Muscle layer of colon (tissue), 2 donors: Measurements from ENCODE around the gene FERMT2.

Experiments used
- H3K27ac ChIP-seq: one replicate; pipeline ENCODE4 v1.7.0; 2013; ENCODE audit warnings: low read depth, mild to moderate bottlenecking, low read length, moderate library complexity
- H3K27me3 ChIP-seq, 2 donors: one replicate each; pipeline ENCODE4 v1.7.0; 2013; ENCODE audit warnings: low read length in 2 of 2, mild to moderate bottlenecking in 2 of 2; ENCODE audit not compliant: insufficient read depth in 2 of 2, control insufficient read depth in 1 of 2
- H3K36me3 ChIP-seq: one replicate; pipeline ENCODE4 v1.7.0; 2013; ENCODE audit warnings: mild to moderate bottlenecking, low read length; ENCODE audit not compliant: insufficient read depth
- H3K4me1 ChIP-seq: one replicate; pipeline ENCODE4 v1.7.0; 2013; ENCODE audit warnings: mild to moderate bottlenecking, low read length; ENCODE audit not compliant: insufficient read depth
- H3K4me3 ChIP-seq, 2 donors: one replicate each; pipeline ENCODE4 v1.7.0; 2013; ENCODE audit warnings: low read length in 2 of 2, low read depth in 1 of 2, mild to moderate bottlenecking in 1 of 2, moderate library complexity in 1 of 2
- H3K9ac ChIP-seq: one replicate; pipeline ENCODE4 v1.7.0; 2013; ENCODE audit warnings: low read length
- H3K9me3 ChIP-seq: one replicate; pipeline ENCODE4 v1.7.0; 2013; ENCODE audit warnings: mild to moderate bottlenecking, low read length
- donor health status: abdominal sarcoma.
- donor health status: Adenocarcinoma of cecum.

FERMT2 gene

GRCh38 chr14:52950898-52951680 is at the start of gene FERMT2:
Gene FERMT2, minus strand, starts transcription at chr14:52951050. Its CDS starts 482 bp downstream, at chr14:52950568.
- Histone ChIP-seq H3K4me3 (peak within 1 kb of the TSS; percentile 91 to 93), H3K4me1 (peaks cover 38% of the 10 kb centered on the region)

DNA sequence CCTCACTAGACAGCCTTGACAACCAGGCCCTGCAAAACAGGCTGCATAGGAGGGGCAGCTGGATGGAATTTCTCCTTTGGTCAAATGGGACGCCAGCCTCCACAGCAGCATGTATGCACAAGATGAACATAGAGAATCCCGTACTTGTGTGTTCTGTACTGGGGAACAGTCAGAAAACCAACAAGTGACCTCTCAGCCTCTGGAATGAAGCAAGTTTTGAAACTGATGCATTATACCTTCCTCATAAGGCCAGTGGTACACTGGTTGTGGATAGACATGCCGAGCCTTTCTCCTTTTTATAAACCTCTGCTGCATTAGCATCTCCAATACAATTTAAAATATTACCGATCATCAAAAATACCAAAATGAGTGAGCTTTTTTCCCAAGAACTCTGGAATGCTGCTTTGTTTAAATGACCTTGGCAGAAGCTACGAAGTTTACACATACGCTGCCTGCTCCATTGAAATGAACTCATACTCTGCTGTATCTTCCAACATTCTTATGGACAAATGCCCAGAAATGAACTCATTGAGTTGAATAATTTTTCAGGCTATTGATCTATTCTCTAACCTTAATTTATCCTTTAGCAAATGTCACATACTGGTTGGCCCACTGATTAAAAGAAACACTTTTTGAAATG is 47.6 kb upstream of the FERMT2 start:
- Histone ChIP-seq H3K4me3 (no peak overlapping the region), H3K36me3 (no peaks in the 10 kb centered on the region), H3K9ac (no peak overlapping the region), H3K27ac (peak overlapping the region; percentile 56), H3K9me3 (no peaks in the 10 kb centered on the region), H3K27me3 (no peaks in the 10 kb centered on the region), H3K4me1 (peaks cover 10% of the 10 kb centered on the region)

More at GRCh38 chr14:52950898-52951680, at the start of gene FERMT2:
- Histone ChIP-seq H3K36me3 (no peaks in the 10 kb centered on the region), H3K9me3 (no peaks in the 10 kb centered on the region), H3K27me3 (no peaks in the 10 kb centered on the region), H3K27ac (peak within 1 kb of the TSS; percentile 100), H3K9ac (peak within 1 kb of the TSS; percentile 90)

DNA sequence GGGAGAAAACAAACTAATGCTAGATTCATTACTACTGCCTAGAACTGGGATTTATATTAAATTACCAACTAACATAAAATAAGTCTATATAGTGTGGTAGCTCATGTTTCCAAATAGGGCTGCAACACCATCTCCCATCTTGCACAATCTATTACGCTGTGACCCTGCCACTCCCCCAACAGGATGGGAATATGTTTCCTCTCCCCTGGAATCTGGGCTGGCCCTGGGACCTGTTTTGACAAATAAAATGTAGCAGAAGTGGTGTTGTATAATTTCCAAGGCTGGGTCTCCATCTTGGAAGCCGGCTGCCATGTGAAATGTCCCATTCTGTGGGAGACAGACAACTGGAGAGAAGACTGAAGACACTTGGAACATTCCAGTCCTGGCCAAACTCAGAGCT is 45.6 kb upstream of the FERMT2 start:
- Histone ChIP-seq H3K4me3 (no peak overlapping the region), H3K4me1 (peaks cover 10% of the 10 kb centered on the region), H3K36me3 (no peaks in the 10 kb centered on the region), H3K27ac (no peak overlapping the region), H3K9me3 (no peaks in the 10 kb centered on the region), H3K27me3 (no peaks in the 10 kb centered on the region), H3K9ac (no peak overlapping the region)

GRCh38 chr14:52995998-52996397 is 45.1 kb upstream of the FERMT2 start:
- peaks cover 10% of the 10 kb centered on the region for H3K4me1 ChIP-seq
- H3K27ac ChIP-seq = no peak overlapping the region
- H3K36me3 ChIP-seq = no peaks in the 10 kb centered on the region

GRCh38 chr14:52992236-52992870 is 41.5 kb upstream of the FERMT2 start:
- Histone ChIP-seq H3K4me3 (no peak overlapping the region), H3K27ac (no peak overlapping the region), H3K4me1 (no peaks in the 10 kb centered on the region), H3K36me3 (no peaks in the 10 kb centered on the region), H3K27me3 (no peaks in the 10 kb centered on the region), H3K9me3 (no peaks in the 10 kb centered on the region), H3K9ac (no peak overlapping the region)

More at GRCh38 chr14:52995998-52996397, 45.1 kb upstream of the FERMT2 start:
- Histone ChIP-seq H3K27me3 (no peaks in the 10 kb centered on the region), H3K9ac (no peak overlapping the region), H3K9me3 (no peaks in the 10 kb centered on the region), H3K4me3 (no peak overlapping the region)

GRCh38 chr14:52988139-52988538 is 37.3 kb upstream of the FERMT2 start:
- H3K4me1 ChIP-seq = no peaks in the 10 kb centered on the region
- H3K36me3 ChIP-seq = no peaks in the 10 kb centered on the region
- no peak overlapping the region for H3K4me3 ChIP-seq
- no peak overlapping the region for H3K27ac ChIP-seq
- no peaks in the 10 kb centered on the region for H3K27me3 ChIP-seq
- no peak overlapping the region for H3K9ac ChIP-seq
- H3K9me3 ChIP-seq = no peaks in the 10 kb centered on the region

GRCh38 chr14:52987514-52987913 is 36.7 kb upstream of the FERMT2 start:
- Histone ChIP-seq H3K4me3 (no peak overlapping the region), H3K36me3 (no peaks in the 10 kb centered on the region), H3K27ac (no peak overlapping the region), H3K27me3 (no peaks in the 10 kb centered on the region), H3K4me1 (no peaks in the 10 kb centered on the region), H3K9me3 (no peaks in the 10 kb centered on the region), H3K9ac (no peak overlapping the region)

GRCh38 chr14:52987042-52987441 is 36.2 kb upstream of the FERMT2 start:
- H3K27ac ChIP-seq = no peak overlapping the region
- no peaks in the 10 kb centered on the region for H3K9me3 ChIP-seq
- no peaks in the 10 kb centered on the region for H3K27me3 ChIP-seq
- H3K4me3 ChIP-seq = no peak overlapping the region
- H3K4me1 ChIP-seq = no peaks in the 10 kb centered on the region
- no peaks in the 10 kb centered on the region for H3K36me3 ChIP-seq
- H3K9ac ChIP-seq = no peak overlapping the region

- H3K36me3 ChIP-seq = no peaks in the 10 kb centered on the region
- no peak overlapping the region for H3K4me3 ChIP-seq
- H3K4me1 ChIP-seq = no peaks in the 10 kb centered on the region
- no peaks in the 10 kb centered on the region for H3K27me3 ChIP-seq
- no peak overlapping the region for H3K27ac ChIP-seq
- no peaks in the 10 kb centered on the region for H3K9me3 ChIP-seq
- H3K9ac ChIP-seq = no peak overlapping the region
These were observed 26.9 kb upstream of the FERMT2 start for GRCh38 chr14:52977798-52978197.

- no peaks in the 10 kb centered on the region for H3K9me3 ChIP-seq
- H3K4me1 ChIP-seq = no peaks in the 10 kb centered on the region
- no peaks in the 10 kb centered on the region for H3K36me3 ChIP-seq
- no peak overlapping the region for H3K4me3 ChIP-seq
- H3K27ac ChIP-seq = no peak overlapping the region
- no peak overlapping the region for H3K9ac ChIP-seq
- no peaks in the 10 kb centered on the region for H3K27me3 ChIP-seq
These were observed 23.6 kb upstream of the FERMT2 start for GRCh38 chr14:52974406-52974805.

GRCh38 chr14:52961060-52961639 is 10.3 kb upstream of the FERMT2 start:
- Histone ChIP-seq H3K36me3 (no peaks in the 10 kb centered on the region), H3K4me1 (peaks cover 11% of the 10 kb centered on the region), H3K9me3 (no peaks in the 10 kb centered on the region), H3K27ac (no peak overlapping the region), H3K27me3 (no peaks in the 10 kb centered on the region), H3K4me3 (no peak overlapping the region), H3K9ac (no peak overlapping the region)
